Astrocyte (in vitro differentiated cells and primary cell): Measurements from ENCODE around the gene PGP. TPM values are rescaled to one million over a fixed set of nuclear protein-coding genes. Genes with fewer than 3 reads are reported as not detected.

Source experiments
- DNase-seq: peaks from one replicate; pipeline ENCODE4 v3.0.0-alpha.2; 2010; ENCODE audit warnings: low read depth
- FAIRE-seq: peaks from 2 replicates; lab custom pipeline; 2011; peaks lifted over from hg19 to GRCh38; lab: Jason Lieb, UNC
- H2AFZ ChIP-seq: 2 replicates; pipeline ENCODE4 v1.6.0; 2012; ENCODE audit warnings: low read depth, low read length, inconsistent platforms
- H3K27ac ChIP-seq: 2 replicates; pipeline ENCODE4 v1.5.1; 2011; ENCODE audit warnings: low read depth, low read length, inconsistent platforms
- H3K27me3 ChIP-seq: 2 replicates; pipeline ENCODE4 v1.6.0; 2011; ENCODE audit warnings: low read length, inconsistent platforms; ENCODE audit not compliant: insufficient read depth
- H3K36me3 ChIP-seq: 2 replicates; pipeline ENCODE4 v1.5.1; 2011; ENCODE audit warnings: low read length, inconsistent platforms; ENCODE audit not compliant: insufficient read depth
- H3K4me1 ChIP-seq: 2 replicates; pipeline ENCODE4 v1.5.1; 2011; ENCODE audit warnings: low read length, inconsistent platforms; ENCODE audit not compliant: insufficient read depth
- H3K4me2 ChIP-seq: 2 replicates; pipeline ENCODE4 v1.6.0; 2012; ENCODE audit warnings: low read length, inconsistent platforms
- H3K4me3 ChIP-seq: 2 replicates; pipeline ENCODE4 v1.5.1; 2011; ENCODE audit warnings: low read depth, mild to moderate bottlenecking, low read length, inconsistent platforms; ENCODE audit not compliant: insufficient read depth
- H3K79me2 ChIP-seq: 2 replicates; pipeline ENCODE4 v1.6.0; 2012; ENCODE audit warnings: mild to moderate bottlenecking, low read length, inconsistent platforms; ENCODE audit not compliant: insufficient read depth
- H3K9ac ChIP-seq: 2 replicates; pipeline ENCODE4 v1.6.0; 2012; ENCODE audit warnings: mild to moderate bottlenecking, low read length, inconsistent platforms
- H3K9me3 ChIP-seq: 2 replicates; pipeline ENCODE4 v1.5.1; 2012; ENCODE audit warnings: low read depth, mild to moderate bottlenecking, low read length, inconsistent platforms; ENCODE audit not compliant: insufficient read depth
- H4K20me1 ChIP-seq: 2 replicates; pipeline ENCODE4 v1.6.0; 2012; ENCODE audit warnings: low read length, inconsistent platforms; ENCODE audit not compliant: insufficient read depth
- H3K27ac Mint-ChIP-seq: one replicate; pipeline ENCODE4 v1.8.0; 2021; ENCODE audit warnings: mild to moderate bottlenecking, mixed read lengths; ENCODE audit not compliant: unreplicated experiment
- H3K27me3 Mint-ChIP-seq: one replicate; pipeline ENCODE4 v1.8.0; 2021; ENCODE audit warnings: low read depth, mixed read lengths; ENCODE audit not compliant: unreplicated experiment
- H3K36me3 Mint-ChIP-seq: one replicate; pipeline ENCODE4 v1.8.0; 2021; ENCODE audit warnings: low read depth, mixed read lengths; ENCODE audit not compliant: unreplicated experiment
- H3K4me1 Mint-ChIP-seq: one replicate; pipeline ENCODE4 v1.8.0; 2021; ENCODE audit warnings: low read depth, mixed read lengths; ENCODE audit not compliant: unreplicated experiment
- H3K4me3 Mint-ChIP-seq: one replicate; pipeline ENCODE4 v1.8.0; 2021; ENCODE audit warnings: mild to moderate bottlenecking, moderate library complexity, mixed read lengths; ENCODE audit not compliant: unreplicated experiment
- H3K9me3 Mint-ChIP-seq: one replicate; pipeline ENCODE4 v1.8.0; 2021; ENCODE audit warnings: mild to moderate bottlenecking, mixed read lengths; ENCODE audit not compliant: unreplicated experiment
- CTCF ChIP-seq: IDR thresholded peaks from 2 replicates; pipeline ENCODE4 v1.5.1; 2011; ENCODE audit warnings: low read depth, mild to moderate bottlenecking, inconsistent platforms, low read length, moderate library complexity; ENCODE audit not compliant: insufficient read depth
- EZH2 ChIP-seq: IDR thresholded peaks from 2 replicates; pipeline ENCODE4 v1.6.1; 2012; ENCODE audit warnings: mild to moderate bottlenecking, low read length, inconsistent platforms; ENCODE audit not compliant: insufficient read depth
- total RNA-seq: library from RNA; stranded (reverse); gene quantifications from 2 replicates; pipeline ENCODE4 v1.2.1, GENCODE V29; 2021

Gene PGP
- total RNA-seq, 1 donor from 2014 or later, result 21.1 TPM

DNA sequence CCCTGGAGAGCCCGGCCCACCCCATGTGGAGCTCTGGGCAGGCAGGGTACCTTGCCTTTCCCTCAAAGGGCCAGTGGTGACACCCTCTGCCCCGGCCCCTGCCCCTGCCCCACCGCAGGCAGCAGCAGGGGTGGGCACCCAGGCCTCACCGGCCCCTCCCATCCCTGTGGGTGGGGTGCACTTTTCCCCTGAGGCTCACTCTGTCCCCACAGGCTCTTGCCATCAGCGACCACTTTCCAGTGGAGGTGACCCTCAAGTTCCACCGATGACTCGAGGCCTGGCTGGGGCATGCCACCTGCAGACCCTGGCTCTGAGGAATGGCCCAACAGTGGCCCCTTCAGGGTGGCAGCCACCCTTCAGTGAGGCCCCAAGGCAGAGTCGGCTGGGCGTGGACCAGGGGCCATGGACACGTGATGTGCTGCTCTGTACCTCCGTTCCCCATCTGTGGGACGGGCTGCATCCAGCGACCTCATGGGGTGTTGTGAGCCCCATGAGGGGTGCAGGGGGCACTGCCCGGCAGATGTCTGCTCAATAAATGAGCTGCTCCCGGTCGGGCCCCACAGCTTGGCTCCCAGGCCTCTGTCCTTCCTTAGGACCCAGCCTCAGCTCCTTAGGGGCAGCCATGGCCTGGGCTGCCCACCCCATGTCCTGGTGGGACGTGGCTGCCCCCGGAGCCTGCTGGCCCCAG is 23.7 kb upstream of the PGP start:
- Histone ChIP-seq H3K27ac (no peak overlapping the region), H3K4me3 (no peak overlapping the region), H3K36me3 (no peaks in the 10 kb centered on the region), H2AFZ (no peak overlapping the region), H3K9ac (no peak overlapping the region), H3K27me3 (peaks cover 4% of the 10 kb centered on the region), H3K79me2 (no peaks in the 10 kb centered on the region), H3K4me2 (no peak overlapping the region), H4K20me1 (peaks cover 25% of the 10 kb centered on the region), H3K4me1 (peaks cover 10% of the 10 kb centered on the region), H3K9me3 (no peaks in the 10 kb centered on the region)
- H3K9me3 Mint-ChIP-seq, result no peaks in the 10 kb centered on the region
- DNase-seq (no peak), FAIRE-seq (no peak)
- peaks cover 3% of the 10 kb centered on the region for H3K36me3 Mint-ChIP-seq
- no peaks in the 10 kb centered on the region for H3K27me3 Mint-ChIP-seq
- TF ChIP-seq EZH2 (no peak), CTCF (no peak)
- H3K4me1 Mint-ChIP-seq, result no peaks in the 10 kb centered on the region
- H3K4me3 Mint-ChIP-seq, result no peak overlapping the region
- no peak overlapping the region for H3K27ac Mint-ChIP-seq

- Histone ChIP-seq H3K9me3 (no peaks in the 10 kb centered on the region), H3K79me2 (no peaks in the 10 kb centered on the region), H3K4me1 (peaks cover 10% of the 10 kb centered on the region), H3K27ac (no peak overlapping the region), H4K20me1 (peaks cover 25% of the 10 kb centered on the region), H2AFZ (no peak overlapping the region), H3K9ac (no peak overlapping the region), H3K27me3 (peaks cover 4% of the 10 kb centered on the region), H3K4me2 (no peak overlapping the region), H3K4me3 (no peak overlapping the region), H3K36me3 (no peaks in the 10 kb centered on the region)
- peaks cover 3% of the 10 kb centered on the region for H3K36me3 Mint-ChIP-seq
- H3K9me3 Mint-ChIP-seq, result no peaks in the 10 kb centered on the region
- H3K4me1 Mint-ChIP-seq, result no peaks in the 10 kb centered on the region
- FAIRE-seq (no peak), DNase-seq (no peak)
- no peak overlapping the region for H3K4me3 Mint-ChIP-seq
- TF ChIP-seq CTCF (no peak), EZH2 (peak; percentile 12)
- H3K27ac Mint-ChIP-seq, result no peak overlapping the region
- no peaks in the 10 kb centered on the region for H3K27me3 Mint-ChIP-seq
Measured at GRCh38 chr16:2237493-2238149, 23.0 kb upstream of the PGP start.

- Histone ChIP-seq H3K79me2 (no peaks in the 10 kb centered on the region), H3K4me3 (peak overlapping the region; percentile 17), H3K27ac (no peak overlapping the region), H3K9me3 (no peaks in the 10 kb centered on the region), H3K4me2 (peak overlapping the region; percentile 81), H4K20me1 (peaks cover 22% of the 10 kb centered on the region), H2AFZ (no peak overlapping the region), H3K9ac (no peak overlapping the region), H3K36me3 (no peaks in the 10 kb centered on the region), H3K27me3 (peaks cover 4% of the 10 kb centered on the region), H3K4me1 (peaks cover 10% of the 10 kb centered on the region)
- no peak for DNase-seq
- FAIRE-seq, result no peak
- no peaks in the 10 kb centered on the region for H3K9me3 Mint-ChIP-seq
- H3K27me3 Mint-ChIP-seq, result no peaks in the 10 kb centered on the region
- no peak overlapping the region for H3K4me3 Mint-ChIP-seq
- TF ChIP-seq EZH2 (peak; percentile 85), CTCF (no peak)
- peaks cover 3% of the 10 kb centered on the region for H3K36me3 Mint-ChIP-seq
- no peak overlapping the region for H3K27ac Mint-ChIP-seq
- H3K4me1 Mint-ChIP-seq, result no peaks in the 10 kb centered on the region
Measured at GRCh38 chr16:2237102-2237482, 22.5 kb upstream of the PGP start.
